ENCODE data around the gene SLFN12L. TPM values are rescaled to one million over a fixed set of nuclear protein-coding genes. Genes with fewer than 3 reads are reported as not detected.
A peak's percentile ranks its signal among the peaks of the same experiment; 100 is the strongest.

Gene SLFN12L
- total and polyA plus RNA-seq, 12 donors = 0.13 to 2.0 (median 0.50) TPM; not detected in 1

GRCh38 chr17:35493040-35493439 is 44.4 kb downstream of the SLFN12L start:
- H3K9me3 ChIP-seq (replicated peaks in 1 of 3) = no peaks in the 10 kb centered on the region
- WGBS, 4 donors = 0 to 13% (median 7%) methylated on average over 2 of the region's 2 CpGs
- no peak for TF ChIP-seq CTCF (IDR thresholded peaks at IDR 0.05)
- TF ChIP-seq POLR2A (IDR thresholded peaks at IDR 0.05) = no peak
- peaks cover 0 to under 1% of the 10 kb centered on the region in 2 donors for H3K4me1 ChIP-seq (replicated peaks in 1 of 2)
- H3K27me3 ChIP-seq = peaks cover 95% of the 10 kb centered on the region
- H3K4me3 ChIP-seq = no peak overlapping the region
- no peak overlapping the region for H3K27ac ChIP-seq
- intact Hi-C loops (cut with DNase I) = no loop called here
- no peak for DNase-seq
- H3K36me3 ChIP-seq (replicated peaks in 1 of 2) = no peaks in the 10 kb centered on the region

GRCh38 chr17:35491417-35491816 is 46.1 kb downstream of the SLFN12L start:
- DNase-seq = no peak
- no peak for TF ChIP-seq CTCF (IDR thresholded peaks at IDR 0.05)
- no peak for TF ChIP-seq POLR2A (IDR thresholded peaks at IDR 0.05)
- peaks cover 0 to 5% of the 10 kb centered on the region in 2 donors for H3K4me1 ChIP-seq (replicated peaks in 1 of 2)
- no peak overlapping the region for H3K27ac ChIP-seq
- intact Hi-C loops (cut with DNase I) = no loop called here
- H3K4me3 ChIP-seq = no peak overlapping the region
- 12 to 21% (median 14%) methylated on average over 3 of the region's 3 CpGs for WGBS, 4 donors
- peaks cover 93% of the 10 kb centered on the region for H3K27me3 ChIP-seq
- no peaks in the 10 kb centered on the region for H3K9me3 ChIP-seq (replicated peaks in 1 of 3)
- no peaks in the 10 kb centered on the region for H3K36me3 ChIP-seq (replicated peaks in 1 of 2)

- Histone ChIP-seq H3K4me3 (no peak overlapping the region), H3K27me3 (peaks cover 81% of the 10 kb centered on the region), H3K4me1 (replicated peaks in 1 of 2) (peaks cover 0 to 5% of the 10 kb centered on the region in 2 donors), H3K36me3 (replicated peaks in 1 of 2) (no peaks in the 10 kb centered on the region), H3K9me3 (replicated peaks in 1 of 3) (no peaks in the 10 kb centered on the region), H3K27ac (no peak overlapping the region)
- intact Hi-C loops (cut with DNase I) = no loop called here
- no peak for DNase-seq
- TF ChIP-seq POLR2A (IDR thresholded peaks at IDR 0.05) (no peak), CTCF (IDR thresholded peaks at IDR 0.05) (no peak)
- 8 to 26% (median 14%) methylated on average over 4 to 18 of the region's 18 CpGs for WGBS, 4 donors
These were observed 47.5 kb downstream of the SLFN12L start for GRCh38 chr17:35489944-35490343.

- DNase-seq = no peak
- H3K36me3 ChIP-seq (replicated peaks in 1 of 2) = no peaks in the 10 kb centered on the region
- H3K27ac ChIP-seq = no peak overlapping the region
- WGBS, 4 donors = 19 to 30% (median 21%) methylated on average over 15 of the region's 15 CpGs
- peaks cover 73% of the 10 kb centered on the region for H3K27me3 ChIP-seq
- H3K4me1 ChIP-seq (replicated peaks in 1 of 2) = peaks cover 0 to 5% of the 10 kb centered on the region in 2 donors
- H3K4me3 ChIP-seq = peak overlapping the region in 1 of 4 donors; percentile 55
- intact Hi-C loops (cut with DNase I) = no loop called here
- no peaks in the 10 kb centered on the region for H3K9me3 ChIP-seq (replicated peaks in 1 of 3)
- TF ChIP-seq POLR2A (IDR thresholded peaks at IDR 0.05) = no peak
- TF ChIP-seq CTCF (IDR thresholded peaks at IDR 0.05) = no peak
These were observed 48.5 kb downstream of the SLFN12L start for GRCh38 chr17:35488991-35489390.
